Fibroblast of the conjunctiva (primary cell): ENCODE results near the gene PUS7.
A peak's percentile ranks its signal among the peaks of the same experiment; 100 is the strongest.
"Not testable (repeated sequence)": the region's sequence is repeated elsewhere in the genome, so short reads cannot be mapped to it uniquely, and the experiment has no call there.

Experiments
- DNase-seq: peaks from one replicate; pipeline ENCODE4 v3.0.0-alpha.2; 2010; ENCODE audit warnings: low read depth

The PUS7 gene

DNA sequence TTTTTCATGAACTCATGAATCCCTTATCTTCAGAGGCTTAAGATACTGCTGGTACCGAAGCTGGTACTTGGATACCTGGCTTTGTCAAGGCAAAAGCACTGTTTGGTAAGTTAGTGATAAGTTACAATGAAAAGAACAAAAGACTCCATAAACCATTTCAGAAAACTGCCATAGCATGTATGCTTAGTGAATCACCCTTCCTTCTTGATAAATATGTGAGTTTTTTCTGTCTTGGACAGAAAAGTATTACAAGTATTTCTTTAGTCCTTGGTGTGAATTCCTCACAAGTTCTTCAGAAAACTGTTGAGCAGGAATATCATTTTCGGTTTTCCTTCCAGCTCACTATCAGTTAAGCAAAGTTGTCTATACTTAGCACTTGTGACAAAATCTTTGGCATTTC is 25.6 kb downstream of the PUS7 start:
- no peak for DNase-seq

DNA sequence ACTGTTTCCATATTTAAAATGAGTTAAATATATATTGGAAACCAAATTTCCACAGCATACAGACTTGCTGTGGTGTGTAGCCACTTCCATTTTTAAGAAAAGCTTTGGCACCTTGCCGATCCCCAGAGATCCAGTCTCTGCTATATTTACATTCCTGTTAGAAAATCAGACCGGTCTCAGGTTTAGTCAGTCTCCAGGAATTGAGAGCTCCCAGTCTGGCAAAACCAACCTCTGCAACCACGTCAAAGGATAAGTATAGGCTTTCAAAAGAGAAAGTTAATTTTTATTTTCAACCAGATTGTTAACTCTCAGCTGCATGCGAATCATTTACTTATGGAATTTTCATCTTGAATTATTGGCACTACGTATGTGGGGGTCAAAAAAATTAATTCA is 28.2 kb downstream of the PUS7 start:
- DNase-seq = peak; percentile 67

DNA sequence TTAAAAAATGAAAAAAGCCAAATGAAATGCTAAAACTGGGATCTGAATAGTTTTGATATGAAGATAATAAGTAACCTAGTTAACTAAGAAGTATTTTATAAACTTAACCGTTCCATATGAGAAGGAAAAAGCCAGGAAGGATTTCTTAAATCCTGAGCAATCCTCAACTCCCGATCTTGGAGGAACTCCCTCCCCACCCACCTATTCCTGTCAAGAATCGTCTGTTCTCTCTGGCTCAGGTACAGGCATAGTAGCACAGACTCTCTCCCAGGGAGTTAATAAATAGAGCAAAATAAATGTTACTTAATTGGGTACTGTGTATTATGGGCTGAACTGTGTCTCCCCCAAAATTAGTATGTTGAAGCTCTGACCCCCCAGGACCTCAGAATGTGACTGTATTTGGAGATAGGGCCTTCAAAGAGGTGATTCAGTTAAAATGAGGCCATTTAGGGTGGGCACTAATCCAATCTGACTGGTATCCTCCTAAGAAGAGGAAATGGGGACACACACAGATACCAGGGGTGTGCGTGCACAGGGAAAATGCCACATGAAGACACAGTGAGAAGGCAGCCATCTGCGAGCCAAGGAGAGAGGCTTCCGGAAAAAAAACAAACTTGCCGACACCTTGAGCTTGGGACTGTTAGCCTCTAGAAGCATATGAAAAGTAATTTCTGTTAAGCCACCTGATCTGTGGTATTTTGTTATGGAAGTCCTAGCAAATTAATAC is 28.7 kb downstream of the PUS7 start:
- no peak for DNase-seq

DNA sequence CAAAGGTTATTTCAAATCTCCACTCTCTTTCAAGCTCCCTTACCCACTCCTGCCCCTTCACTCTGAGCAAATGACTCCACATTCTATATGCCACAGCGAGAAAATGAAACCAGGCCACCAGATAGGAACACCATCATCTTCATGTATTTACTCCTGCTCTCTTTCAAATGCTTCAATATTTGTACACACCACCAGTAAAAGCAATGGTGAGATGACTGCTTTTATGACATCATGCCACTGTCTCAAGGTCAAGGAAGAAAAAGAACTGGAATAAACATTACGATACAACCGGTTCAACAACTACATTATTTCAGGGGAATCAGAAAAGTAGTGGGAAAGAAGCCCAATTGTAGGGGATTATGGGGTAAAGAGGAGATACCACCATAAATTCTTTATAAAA is 32.7 kb downstream of the PUS7 start:
- no peak for DNase-seq

DNA sequence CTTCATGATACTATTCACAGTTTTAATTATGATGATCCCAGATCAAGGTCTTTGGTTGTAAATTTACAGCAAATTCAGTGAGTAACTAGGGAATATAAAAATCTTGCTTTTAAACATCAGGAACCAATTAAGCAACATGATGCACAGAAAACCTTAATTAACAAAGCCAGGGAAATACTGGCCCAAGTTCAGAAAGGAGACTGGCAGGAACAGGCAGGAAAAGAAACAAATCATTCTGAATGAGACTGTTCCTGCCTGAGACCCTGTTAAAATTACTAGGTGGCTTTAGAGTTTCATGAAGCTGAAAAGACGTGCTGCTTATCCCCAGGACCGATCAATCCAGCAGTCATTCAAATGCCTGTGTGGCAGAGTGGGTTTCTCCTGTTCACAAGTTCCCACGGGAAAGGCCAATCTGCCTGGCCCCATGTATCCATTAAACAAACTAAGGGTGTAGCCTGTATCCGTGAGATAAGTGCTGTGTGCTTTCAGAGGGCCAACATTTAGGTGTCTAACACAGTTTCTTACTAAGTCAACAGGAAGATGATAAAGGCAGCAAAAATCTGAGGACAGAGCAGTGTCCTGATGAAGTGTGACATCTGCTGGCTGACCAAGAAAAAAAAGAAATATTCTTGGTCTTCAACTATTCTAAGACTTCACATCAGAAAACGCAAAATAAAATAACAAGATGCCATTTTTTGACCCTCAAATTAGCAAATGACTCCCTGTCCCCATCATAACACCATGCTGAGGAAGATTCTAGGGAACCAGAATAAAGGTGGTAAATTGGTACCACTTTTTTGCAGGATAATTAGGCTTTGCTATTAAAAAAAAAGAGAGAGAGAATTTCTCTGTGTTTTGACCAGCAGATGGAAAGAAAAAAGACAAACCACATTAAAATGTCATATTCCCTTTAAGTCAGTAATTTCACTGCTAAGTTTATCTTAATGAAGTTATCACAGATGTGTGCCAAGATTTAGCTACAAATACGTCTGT is 34.2 kb downstream of the PUS7 start:
- DNase-seq = peak; percentile 67

DNA sequence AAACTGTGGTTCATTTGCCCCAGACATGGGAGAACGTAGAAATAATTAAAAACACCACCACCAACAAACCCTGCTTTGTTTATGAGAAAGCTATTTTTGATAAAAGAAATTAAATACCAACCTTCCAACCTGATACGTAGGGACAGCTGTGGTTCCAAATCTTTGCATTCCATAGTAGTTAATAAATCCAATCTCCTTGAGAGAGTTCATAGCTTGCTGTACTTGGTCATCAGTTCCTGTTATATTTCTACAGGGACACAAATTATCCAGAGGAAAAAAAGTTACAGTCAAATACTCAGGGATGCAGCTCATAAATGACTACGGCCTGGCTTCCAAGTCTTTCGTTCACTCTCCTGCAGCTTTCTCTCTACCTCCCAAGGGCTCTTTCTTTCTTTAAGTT is 41.1 kb downstream of the PUS7 start:
- DNase-seq = no peak

DNA sequence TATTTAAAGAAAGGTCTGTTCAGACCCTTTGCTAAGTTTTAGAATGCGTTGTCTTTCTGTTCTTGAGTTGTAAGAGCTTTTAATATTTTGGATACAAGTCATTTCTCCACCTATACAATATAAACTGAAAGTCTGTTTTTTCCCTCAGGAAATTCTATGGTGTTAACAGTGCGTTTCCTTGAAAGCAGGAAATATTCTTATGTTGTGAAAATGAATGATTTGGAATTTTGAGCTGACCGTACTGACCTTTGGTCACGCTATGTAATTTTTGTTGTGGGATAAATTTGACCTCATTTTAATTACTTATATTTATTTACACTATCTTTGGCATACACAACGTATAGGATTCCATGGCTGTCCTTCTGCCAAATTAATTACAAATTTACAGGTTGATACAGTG is 43.5 kb downstream of the PUS7 start:
- no peak for DNase-seq

DNA sequence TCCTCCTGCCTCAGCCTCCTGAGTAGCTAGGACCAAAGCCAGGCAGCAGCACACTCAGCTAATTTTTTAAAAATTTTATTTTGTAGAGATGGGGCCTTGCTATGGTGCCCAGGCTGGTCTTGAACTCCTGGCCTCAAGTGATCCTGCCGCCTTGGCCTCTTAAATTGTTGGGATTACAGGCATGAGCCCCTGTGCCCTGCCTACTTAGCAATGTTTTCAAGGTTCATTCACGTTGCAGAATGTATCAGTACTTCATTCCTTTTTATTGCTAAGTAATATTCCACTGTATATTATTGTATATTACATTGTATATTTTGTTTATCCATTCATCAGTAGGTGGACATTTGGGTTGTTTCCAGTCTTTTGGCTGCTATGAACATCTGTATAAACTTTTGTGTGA is 44.2 kb downstream of the PUS7 start:
- no peak for DNase-seq

DNA sequence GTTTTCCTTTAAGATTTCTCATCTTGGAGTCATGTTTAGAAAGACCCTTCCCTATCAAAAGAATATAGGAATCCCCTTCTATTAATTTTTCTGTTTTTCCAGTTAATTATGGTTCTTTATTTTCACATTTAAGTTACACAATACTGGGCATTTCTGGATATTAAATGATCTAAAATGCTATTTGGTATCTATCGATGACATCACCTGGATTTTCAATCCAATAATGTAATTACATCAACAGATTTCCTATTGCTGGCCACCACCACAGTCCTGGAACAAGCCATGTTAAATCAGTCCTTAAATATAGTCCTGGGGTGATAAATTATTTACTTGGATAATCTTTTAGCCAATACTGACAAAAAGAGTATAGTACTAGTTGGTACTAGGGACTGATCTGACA is 48.0 kb downstream of the PUS7 start:
- DNase-seq = no peak

DNA sequence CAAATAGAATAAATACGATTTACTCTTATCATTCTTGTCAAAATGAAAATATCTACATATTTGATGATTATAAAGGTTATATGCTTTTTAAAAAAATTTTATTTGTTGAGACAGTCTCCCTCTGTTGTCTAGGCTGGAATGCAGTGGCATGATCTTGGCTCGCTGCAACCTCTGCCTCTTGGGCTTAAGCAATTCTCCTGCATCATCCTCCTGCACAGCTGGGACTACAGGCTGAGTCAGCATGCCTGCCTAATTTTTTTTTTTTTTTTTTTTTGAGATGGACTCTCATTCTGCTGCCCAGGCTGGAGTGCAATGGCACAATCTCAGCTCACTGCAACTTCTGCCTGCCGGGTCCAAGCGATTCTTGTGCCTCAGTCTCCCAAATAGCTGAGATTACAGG is 48.9 kb downstream of the PUS7 start:
- peak; percentile 68 for DNase-seq

DNA sequence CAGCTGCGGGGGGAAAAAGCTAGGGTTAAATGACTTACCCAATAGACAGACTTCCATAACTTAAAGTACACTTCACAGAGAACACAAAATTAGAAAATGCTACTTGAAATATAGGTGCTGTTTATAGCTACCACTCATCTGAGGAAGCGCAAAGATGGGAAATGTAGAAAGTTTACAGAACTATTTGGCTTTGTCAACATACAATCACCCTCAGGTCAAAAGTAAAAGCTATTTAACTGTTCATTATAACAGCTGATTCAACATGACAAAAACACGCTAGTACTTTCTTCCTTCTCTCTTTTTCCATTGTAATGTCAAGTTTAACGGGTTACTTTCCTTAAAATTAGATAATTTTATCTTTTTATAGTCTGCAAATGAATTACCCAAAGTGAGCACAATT is 51.2 kb downstream of the PUS7 start:
- no peak for DNase-seq

DNA sequence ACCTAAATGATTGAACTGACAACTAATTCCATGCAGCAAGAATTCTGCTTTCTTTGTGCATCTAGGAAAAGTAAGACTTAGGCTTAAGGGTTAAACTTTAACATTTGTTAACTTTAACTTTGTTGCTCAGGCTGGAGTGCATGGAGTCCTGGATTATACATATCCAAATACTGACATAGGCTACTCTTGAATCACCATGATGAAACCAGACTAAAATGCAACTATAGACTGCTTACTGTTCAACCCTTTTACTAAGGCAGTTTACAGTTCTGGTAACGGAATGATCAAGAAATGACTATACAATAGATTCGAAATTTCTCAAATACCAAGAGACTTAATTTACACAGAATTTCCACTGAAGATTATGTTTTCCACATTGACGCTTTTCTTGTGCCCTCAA is 52.0 kb downstream of the PUS7 start:
- no peak for DNase-seq

DNA sequence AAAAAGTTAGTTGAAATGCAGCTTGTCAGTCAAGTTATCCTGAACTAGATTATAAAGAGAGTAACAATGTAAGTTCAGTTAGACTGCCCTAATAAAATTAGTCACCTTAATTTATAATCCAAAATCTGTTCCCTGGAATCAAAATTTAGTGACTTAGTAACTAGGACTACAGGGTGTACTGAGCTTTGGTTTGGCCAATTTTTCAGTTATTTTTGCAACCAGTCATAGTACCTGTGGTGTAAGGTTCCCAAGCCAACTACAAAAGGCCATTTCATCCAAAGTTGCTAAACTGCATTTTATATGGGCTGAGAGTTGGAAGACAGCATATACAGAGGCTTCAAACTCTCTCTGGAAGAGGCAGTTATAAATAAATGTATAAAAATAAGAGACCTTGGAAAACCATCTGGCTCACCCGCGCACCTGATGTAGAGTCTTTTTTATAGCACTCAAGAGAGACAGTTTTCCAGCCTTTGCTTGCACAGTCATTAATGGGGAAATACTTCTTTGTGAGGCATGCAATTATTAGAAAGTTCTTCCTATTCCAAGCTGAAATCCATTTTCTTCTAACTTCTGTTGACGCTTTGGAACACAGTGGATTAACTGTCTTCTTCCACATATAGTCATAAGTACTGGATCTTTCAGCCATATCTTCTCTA is 59.2 kb downstream of the PUS7 start:
- no peak for DNase-seq

DNA sequence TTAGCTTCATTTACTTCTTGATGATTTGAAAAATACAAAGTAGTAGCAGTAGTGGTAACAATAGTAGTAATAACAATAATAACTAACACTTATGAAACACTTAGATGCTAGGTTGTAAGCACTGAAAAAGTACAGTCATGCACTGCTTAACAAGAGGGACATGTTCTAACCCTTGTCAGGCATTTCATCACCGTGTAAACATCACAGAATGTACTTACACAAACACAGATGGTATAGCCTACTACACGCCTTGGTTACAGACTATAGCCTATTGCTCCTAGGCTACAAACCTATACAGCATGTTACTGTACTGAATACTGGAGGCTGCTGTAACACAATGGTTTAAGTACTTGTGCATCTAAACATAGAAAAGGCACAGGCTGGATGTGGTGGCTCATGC is 60.6 kb downstream of the PUS7 start:
- DNase-seq = peak; percentile 42

DNA sequence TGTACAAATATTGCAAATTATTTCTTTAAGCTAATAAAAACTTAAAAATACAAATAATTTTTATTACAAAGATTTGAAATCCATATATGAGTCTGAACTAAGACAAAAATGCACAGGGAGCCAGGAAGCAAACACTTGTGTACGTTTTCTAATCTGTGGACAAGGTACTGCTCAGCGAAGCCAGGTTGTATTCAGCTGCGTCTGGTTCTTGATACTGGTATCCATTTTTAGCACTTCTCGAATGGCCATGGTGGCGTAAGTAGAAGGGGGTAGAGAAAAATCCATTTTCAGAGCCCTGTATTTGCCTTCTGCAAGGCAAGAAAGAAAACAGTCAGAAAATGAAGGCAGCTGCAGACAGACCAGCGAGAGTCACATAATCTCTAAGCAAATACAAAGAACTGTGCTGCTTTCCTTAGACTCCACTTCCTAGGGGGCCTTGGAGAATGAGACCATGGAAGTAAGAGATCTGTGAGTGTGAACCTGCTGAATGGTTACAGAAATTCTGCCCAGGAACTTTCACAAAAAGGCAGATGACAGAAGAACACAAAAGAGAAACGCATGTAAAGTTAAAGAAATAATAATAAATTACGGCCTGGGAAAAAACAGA is 64.3 kb downstream of the PUS7 start:
- no peak for DNase-seq

DNA sequence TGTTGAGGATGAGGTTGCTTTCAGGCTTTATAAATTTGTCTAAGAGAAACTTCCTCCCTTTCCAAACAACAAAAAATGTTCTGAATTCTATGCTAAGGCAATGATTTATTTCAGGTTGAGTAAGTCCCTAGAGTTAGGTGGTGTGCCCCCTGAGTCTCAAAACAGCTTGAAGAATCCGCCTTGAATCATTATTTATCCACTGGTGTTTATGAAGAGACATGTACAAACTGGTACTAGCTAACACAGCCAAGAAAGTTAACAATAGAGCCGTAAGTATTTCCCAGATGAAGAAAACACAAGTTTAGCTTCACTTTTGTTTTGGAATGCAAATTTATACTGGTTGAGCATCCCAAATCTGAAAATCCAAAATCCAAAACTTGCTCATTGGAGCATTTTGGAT is 67.2 kb downstream of the PUS7 start:
- DNase-seq = no peak

DNA sequence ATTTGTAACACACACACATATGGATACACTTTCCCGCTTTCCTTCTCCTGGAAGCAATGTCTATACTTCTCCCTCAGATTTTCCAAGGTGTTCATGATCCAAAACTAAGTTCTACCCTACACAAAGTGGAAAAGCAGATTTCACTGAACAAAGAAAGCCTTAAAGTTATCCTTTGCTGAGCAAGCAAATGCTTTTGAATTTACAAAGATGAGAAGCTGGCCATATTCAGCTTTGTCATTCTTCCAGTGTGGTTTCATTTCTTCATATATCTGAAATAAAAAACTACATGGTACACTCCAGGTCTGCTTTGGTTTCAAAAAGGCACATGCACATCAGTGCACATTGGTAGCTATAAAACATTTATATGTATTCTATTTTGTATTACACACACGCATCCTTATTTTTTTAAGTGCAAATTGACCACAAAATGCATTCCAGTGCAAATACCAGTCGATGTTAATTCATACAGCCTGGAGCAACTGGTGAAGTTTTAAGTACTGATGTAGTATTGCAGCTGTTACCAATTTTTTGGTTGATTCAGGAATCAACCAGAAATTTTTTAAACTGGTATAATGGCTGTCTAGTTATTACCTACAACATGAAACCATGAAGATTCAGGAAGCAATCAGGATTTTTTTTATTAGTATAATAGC is 67.8 kb downstream of the PUS7 start:
- peak; percentile 58 for DNase-seq

DNA sequence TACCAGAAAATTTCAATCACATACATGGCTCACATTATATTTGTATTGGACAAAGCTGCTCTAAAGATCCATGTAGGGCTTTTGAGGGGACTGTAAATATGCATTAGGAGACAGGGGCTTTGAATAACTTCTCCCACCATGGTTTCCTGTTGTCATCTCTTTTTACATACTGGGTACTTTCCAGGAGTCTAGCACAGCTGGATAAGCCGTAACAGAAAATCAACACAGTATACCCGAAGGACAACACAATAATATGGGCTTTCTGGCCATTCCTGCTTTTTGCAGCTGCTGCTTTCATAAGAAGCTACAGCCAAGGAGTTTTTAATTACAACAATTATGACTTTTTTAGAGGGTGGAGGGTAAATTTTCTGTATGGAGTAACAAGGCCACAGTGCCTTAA is 70.0 kb downstream of the PUS7 start:
- no peak for DNase-seq

DNA sequence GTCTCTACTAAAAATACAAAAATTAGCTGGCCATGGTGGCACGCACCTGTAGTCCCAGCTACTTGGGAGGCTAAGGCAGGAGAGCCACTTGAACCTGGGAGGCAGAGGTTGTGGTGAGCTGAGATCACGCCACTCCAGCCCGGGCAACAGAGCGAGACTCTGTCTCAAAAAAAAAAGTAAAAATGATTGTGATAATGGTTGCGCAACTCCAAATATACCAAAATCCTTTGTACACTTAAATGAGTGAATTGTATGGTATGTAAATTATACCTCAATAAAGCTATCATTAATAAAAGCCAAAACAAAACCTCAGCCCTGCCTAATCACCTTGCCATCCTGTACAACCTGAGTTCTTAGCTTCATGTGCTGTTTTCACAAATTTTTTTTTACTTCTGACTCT is 71.2 kb downstream of the PUS7 start:
- not testable (repeated sequence) for DNase-seq

DNA sequence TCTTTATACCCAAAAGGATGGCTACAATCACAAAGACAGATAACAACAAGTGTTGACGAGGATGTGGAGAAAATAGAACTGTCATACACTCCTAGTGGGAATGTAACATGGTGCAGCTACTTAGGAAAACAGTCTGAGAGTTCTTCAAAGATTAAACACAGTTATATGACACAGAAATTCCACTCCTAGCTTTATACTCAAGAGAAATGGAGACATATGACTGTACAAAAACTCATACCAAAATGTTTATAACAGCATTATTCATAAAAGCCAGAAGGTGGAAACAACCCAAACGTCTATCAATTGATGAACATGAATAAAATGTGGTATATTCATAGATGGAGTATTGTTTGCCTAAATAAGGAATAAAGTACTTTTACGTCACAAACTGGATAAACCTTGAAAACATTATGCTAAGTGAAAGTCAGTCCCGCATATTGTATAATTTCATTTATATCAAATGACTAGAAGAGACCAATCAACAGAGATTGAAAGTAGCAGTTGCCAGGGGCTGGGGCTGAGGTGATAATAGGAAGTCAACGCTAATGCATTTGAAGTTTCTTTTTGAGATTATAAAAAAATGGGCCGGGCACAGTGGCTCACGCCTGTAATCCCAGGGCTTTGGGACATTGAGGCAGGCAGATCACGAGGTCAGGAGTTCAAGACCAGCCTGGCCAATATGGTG is 71.8 kb downstream of the PUS7 start:
- DNase-seq = no peak

DNA sequence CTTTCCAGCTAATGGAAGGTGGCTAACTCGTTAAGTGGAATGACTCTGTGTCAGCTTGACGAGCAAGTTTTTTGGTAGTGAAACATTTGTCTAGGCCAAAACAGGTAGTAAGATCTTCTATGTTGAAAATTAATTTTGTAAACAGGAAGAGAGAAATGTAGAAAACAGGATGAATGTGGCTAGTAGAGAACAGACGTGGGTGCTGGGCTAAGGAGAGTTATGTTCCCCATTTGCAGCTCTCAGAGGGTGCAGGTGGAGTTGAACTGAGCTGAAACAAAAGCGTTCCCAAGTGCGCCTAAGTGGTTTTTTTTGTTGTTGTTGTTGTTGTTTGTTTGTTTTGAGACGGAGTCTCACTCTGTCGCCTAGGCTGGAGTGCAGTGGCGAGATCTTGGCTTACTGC is 73.9 kb downstream of the PUS7 start:
- no peak for DNase-seq
